HEK293 (cell line): ENCODE measurements around the gene RGS7.

ENCODE experiments used
- CTCF ChIA-PET: fragments of 350-600 bp; formaldehyde crosslinking; extraction: SDS; loops from one replicate; lab custom pipeline; 2021; ENCODE audit warnings: antibody characterized with exemption; lab: Yijun Ruan, JAX
- POLR2A ChIA-PET: fragments of 300-600 bp; formaldehyde crosslinking; extraction: SDS; loops from one replicate; lab custom pipeline; 2020; ENCODE audit warnings: antibody characterized with exemption, inconsistent platforms; lab: Yijun Ruan, JAX
- H3K27ac ChIP-seq: fragments of 200-500 bp; sonication (Bioruptor generic); 2 replicates; pipeline ENCODE4 v1.5.1; 2014; ENCODE audit warnings: low read depth, low read length, control low read depth, inconsistent platforms; ENCODE audit errors: extremely low read depth
- H3K36me3 ChIP-seq, 2 experiments: fragments of 200-500 bp in 1 of 2; sonication (Bioruptor generic) in 1 of 2; 1 replicate in 1 of 2; 2 replicates in 1 of 2; pipeline ENCODE4 v1.5.1; 2014 to 2017; ENCODE audit warnings: inconsistent platforms in 2 of 2, low read length in 2 of 2; ENCODE audit not compliant: control insufficient read depth in 2 of 2, insufficient read depth in 1 of 2
- H3K4me1 ChIP-seq: fragments of 200-500 bp; sonication (Bioruptor generic); 2 replicates; pipeline ENCODE4 v1.5.1; 2014; ENCODE audit warnings: mild to moderate bottlenecking, low read length, inconsistent platforms; ENCODE audit not compliant: control insufficient read depth, insufficient read depth
- H3K4me3 ChIP-seq: 2 replicates; pipeline ENCODE4 v1.5.1; 2011; ENCODE audit warnings: low read depth, mild to moderate bottlenecking, control low read depth, low read length, moderate library complexity
- H3K9me3 ChIP-seq: fragments of 200-500 bp; sonication (Bioruptor generic); 2 replicates; pipeline ENCODE4 v1.5.1; 2014; ENCODE audit warnings: low read depth, low read length, inconsistent platforms; ENCODE audit not compliant: control insufficient read depth, insufficient read depth
- HOXC10 ChIP-seq: sonication (generic); formaldehyde crosslinking; IDR thresholded peaks from 2 replicates; pipeline ENCODE4 v1.8.1; 2023; ENCODE audit warnings: mild to moderate bottlenecking, missing genetic modification reagents
- KLF10 ChIP-seq: fragments of 450-650 bp; IDR thresholded peaks from 2 replicates; pipeline ENCODE4 v1.5.1; 2018; ENCODE audit warnings: missing biosample characterization, mild to moderate bottlenecking, missing genetic modification characterization
- MEIS1 ChIP-seq: sonication (generic); formaldehyde crosslinking; IDR thresholded peaks from 2 replicates; pipeline ENCODE4 v1.8.1; 2022; ENCODE audit warnings: missing genetic modification reagents, mild to moderate bottlenecking, borderline replicate concordance
- PRDM1 ChIP-seq: fragments of 450-650 bp; formaldehyde crosslinking; IDR thresholded peaks from 2 replicates; pipeline ENCODE4; 2016; ENCODE audit warnings: missing biosample characterization, missing genetic modification characterization
- REPIN1 ChIP-seq: fragments of 450-650 bp; formaldehyde crosslinking; IDR thresholded peaks from 2 replicates; pipeline ENCODE4 v1.5.1; 2017; ENCODE audit warnings: missing biosample characterization, missing genetic modification characterization, low read depth
- ZFP3 ChIP-seq: fragments of 450-650 bp; formaldehyde crosslinking; IDR thresholded peaks from 2 replicates; pipeline ENCODE4 v1.5.1; 2016; ENCODE audit warnings: low read depth, missing biosample characterization, missing genetic modification characterization
- ZFP41 ChIP-seq: fragments of 450-650 bp; formaldehyde crosslinking; IDR thresholded peaks from 2 replicates; pipeline ENCODE4 v1.5.1; 2016; ENCODE audit warnings: missing biosample characterization, missing genetic modification characterization, borderline replicate concordance
- ZNF140 ChIP-seq: fragments of 450-650 bp; formaldehyde crosslinking; IDR thresholded peaks from 2 replicates; pipeline ENCODE4 v1.5.1; 2016; ENCODE audit warnings: missing biosample characterization, missing genetic modification characterization
- ZNF146 ChIP-seq: fragments of 450-650 bp; formaldehyde crosslinking; IDR thresholded peaks from 2 replicates; pipeline ENCODE4 v1.5.1; 2016; ENCODE audit warnings: missing biosample characterization, missing genetic modification characterization
- ZNF521 ChIP-seq: fragments of 450-650 bp; formaldehyde crosslinking; IDR thresholded peaks from 2 replicates; pipeline ENCODE4 v1.5.1; 2017; ENCODE audit warnings: missing biosample characterization, mild to moderate bottlenecking, missing genetic modification characterization
- ZNF555 ChIP-seq: fragments of 450-650 bp; formaldehyde crosslinking; conservative IDR thresholded peaks from 2 replicates; pipeline ENCODE4 v1.5.1; 2017; ENCODE audit warnings: missing biosample characterization, mild to moderate bottlenecking, missing genetic modification characterization, inconsistent platforms
- ZNF585B ChIP-seq: fragments of 450-650 bp; formaldehyde crosslinking; IDR thresholded peaks from 2 replicates; pipeline ENCODE4 v1.5.1; 2016; ENCODE audit warnings: missing biosample characterization, missing genetic modification characterization
- ZNF623 ChIP-seq: fragments of 450-650 bp; formaldehyde crosslinking; IDR thresholded peaks from 2 replicates; pipeline ENCODE4 v1.5.1; 2016; ENCODE audit warnings: missing biosample characterization, missing genetic modification characterization
- TF ChIP-seq, protein P1 (sequence below): fragments of 450-650 bp; formaldehyde crosslinking; IDR thresholded peaks from 2 replicates; pipeline ENCODE4 v1.5.1; 2016; ENCODE audit warnings: missing biosample characterization, missing genetic modification characterization
- TF ChIP-seq, protein P2 (sequence below): fragments of 450-650 bp; formaldehyde crosslinking; IDR thresholded peaks from 2 replicates; pipeline ENCODE4 v1.5.1; 2017; ENCODE audit warnings: missing biosample characterization, missing genetic modification characterization
- TF ChIP-seq, protein P3 (sequence below): fragments of 450-650 bp; formaldehyde crosslinking; IDR thresholded peaks from 2 replicates; pipeline ENCODE4 v1.5.1; 2016; ENCODE audit warnings: missing biosample characterization, missing genetic modification characterization
- TF ChIP-seq, protein P4 (sequence below): fragments of 450-650 bp; formaldehyde crosslinking; IDR thresholded peaks from 2 replicates; pipeline ENCODE4 v1.5.1; 2016; ENCODE audit warnings: missing biosample characterization, missing genetic modification characterization
- TF ChIP-seq, protein P5 (sequence below): fragments of 450-650 bp; formaldehyde crosslinking; IDR thresholded peaks from 2 replicates; pipeline ENCODE4 v1.5.1; 2016; ENCODE audit warnings: missing biosample characterization, missing genetic modification characterization

Gene RGS7

DNA sequence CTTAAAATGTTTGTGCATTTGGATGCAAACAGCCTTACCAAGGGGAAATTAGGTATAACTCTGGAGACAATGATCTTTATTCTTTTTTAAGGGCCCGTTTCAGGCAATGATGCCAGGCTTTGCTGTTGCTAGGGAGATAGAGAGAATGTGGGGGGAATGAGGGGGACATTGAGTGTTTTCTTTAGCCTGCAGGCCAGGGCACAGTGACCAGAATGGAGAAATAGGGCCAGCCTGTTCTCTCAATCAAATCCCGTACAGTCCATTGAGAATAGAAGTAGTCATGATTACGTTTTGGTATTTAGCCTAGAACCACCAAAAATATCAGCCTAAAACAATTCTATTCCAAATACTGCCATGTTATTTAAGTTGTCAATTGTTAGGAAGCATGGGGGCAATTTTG, 49.0 kb downstream of the RGS7 start:
- POLR2A ChIA-PET = no interaction called here
- H3K36me3 ChIP-seq = no peaks in the 10 kb centered on the region
- H3K4me3 ChIP-seq = no peak overlapping the region
- CTCF ChIA-PET = no interaction called here
- no peak overlapping the region for H3K27ac ChIP-seq
- H3K9me3 ChIP-seq = no peaks in the 10 kb centered on the region
- H3K4me1 ChIP-seq = no peaks in the 10 kb centered on the region
- TF ChIP-seq, protein P1, sequence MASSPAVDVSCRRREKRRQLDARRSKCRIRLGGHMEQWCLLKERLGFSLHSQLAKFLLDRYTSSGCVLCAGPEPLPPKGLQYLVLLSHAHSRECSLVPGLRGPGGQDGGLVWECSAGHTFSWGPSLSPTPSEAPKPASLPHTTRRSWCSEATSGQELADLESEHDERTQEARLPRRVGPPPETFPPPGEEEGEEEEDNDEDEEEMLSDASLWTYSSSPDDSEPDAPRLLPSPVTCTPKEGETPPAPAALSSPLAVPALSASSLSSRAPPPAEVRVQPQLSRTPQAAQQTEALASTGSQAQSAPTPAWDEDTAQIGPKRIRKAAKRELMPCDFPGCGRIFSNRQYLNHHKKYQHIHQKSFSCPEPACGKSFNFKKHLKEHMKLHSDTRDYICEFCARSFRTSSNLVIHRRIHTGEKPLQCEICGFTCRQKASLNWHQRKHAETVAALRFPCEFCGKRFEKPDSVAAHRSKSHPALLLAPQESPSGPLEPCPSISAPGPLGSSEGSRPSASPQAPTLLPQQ (tag by site-specific recombination) = no peak
- TF ChIP-seq, protein P2, sequence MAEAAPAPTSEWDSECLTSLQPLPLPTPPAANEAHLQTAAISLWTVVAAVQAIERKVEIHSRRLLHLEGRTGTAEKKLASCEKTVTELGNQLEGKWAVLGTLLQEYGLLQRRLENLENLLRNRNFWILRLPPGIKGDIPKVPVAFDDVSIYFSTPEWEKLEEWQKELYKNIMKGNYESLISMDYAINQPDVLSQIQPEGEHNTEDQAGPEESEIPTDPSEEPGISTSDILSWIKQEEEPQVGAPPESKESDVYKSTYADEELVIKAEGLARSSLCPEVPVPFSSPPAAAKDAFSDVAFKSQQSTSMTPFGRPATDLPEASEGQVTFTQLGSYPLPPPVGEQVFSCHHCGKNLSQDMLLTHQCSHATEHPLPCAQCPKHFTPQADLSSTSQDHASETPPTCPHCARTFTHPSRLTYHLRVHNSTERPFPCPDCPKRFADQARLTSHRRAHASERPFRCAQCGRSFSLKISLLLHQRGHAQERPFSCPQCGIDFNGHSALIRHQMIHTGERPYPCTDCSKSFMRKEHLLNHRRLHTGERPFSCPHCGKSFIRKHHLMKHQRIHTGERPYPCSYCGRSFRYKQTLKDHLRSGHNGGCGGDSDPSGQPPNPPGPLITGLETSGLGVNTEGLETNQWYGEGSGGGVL (tag by site-specific recombination) = no peak
- TF ChIP-seq MEIS1 (no peak), ZFP3 (no peak), KLF10 (tag by site-specific recombination) (no peak), ZNF521 (tag by site-specific recombination) (no peak), ZFP41 (tag by site-specific recombination) (no peak), ZNF555 (no peak), HOXC10 (CRISPR knock-in tag) (no peak), REPIN1 (tag by site-specific recombination) (no peak), ZNF146 (no peak), ZNF585B (no peak), ZNF140 (tag by site-specific recombination) (no peak), ZNF623 (no peak), PRDM1 (tag by site-specific recombination) (no peak)
- TF ChIP-seq, protein P3, sequence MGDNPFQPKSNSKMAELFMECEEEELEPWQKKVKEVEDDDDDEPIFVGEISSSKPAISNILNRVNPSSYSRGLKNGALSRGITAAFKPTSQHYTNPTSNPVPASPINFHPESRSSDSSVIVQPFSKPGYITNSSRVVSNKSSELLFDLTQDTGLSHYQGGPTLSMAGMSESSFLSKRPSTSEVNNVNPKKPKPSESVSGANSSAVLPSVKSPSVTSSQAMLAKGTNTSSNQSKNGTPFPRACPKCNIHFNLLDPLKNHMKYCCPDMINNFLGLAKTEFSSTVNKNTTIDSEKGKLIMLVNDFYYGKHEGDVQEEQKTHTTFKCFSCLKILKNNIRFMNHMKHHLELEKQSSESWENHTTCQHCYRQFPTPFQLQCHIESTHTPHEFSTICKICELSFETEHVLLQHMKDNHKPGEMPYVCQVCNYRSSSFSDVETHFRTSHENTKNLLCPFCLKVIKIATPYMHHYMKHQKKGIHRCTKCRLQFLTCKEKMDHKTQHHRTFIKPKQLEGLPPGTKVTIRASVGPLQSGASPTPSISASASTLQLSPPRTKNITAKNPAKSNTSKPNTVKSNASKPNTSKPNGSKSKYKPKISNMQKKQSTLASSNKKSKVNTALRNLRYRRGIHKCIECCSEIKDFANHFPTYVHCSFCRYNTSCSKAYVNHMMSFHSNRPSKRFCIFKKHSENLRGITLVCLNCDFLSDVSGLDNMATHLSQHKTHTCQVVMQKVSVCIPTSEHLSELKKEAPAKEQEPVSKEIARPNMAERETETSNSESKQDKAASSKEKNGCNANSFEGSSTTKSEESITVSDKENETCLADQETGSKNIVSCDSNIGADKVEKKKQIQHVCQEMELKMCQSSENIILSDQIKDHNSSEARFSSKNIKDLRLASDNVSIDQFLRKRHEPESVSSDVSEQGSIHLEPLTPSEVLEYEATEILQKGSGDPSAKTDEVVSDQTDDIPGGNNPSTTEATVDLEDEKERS (tag by site-specific recombination) = no peak
- TF ChIP-seq, protein P4, sequence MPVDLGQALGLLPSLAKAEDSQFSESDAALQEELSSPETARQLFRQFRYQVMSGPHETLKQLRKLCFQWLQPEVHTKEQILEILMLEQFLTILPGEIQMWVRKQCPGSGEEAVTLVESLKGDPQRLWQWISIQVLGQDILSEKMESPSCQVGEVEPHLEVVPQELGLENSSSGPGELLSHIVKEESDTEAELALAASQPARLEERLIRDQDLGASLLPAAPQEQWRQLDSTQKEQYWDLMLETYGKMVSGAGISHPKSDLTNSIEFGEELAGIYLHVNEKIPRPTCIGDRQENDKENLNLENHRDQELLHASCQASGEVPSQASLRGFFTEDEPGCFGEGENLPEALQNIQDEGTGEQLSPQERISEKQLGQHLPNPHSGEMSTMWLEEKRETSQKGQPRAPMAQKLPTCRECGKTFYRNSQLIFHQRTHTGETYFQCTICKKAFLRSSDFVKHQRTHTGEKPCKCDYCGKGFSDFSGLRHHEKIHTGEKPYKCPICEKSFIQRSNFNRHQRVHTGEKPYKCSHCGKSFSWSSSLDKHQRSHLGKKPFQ = no peak
- TF ChIP-seq, protein P5, sequence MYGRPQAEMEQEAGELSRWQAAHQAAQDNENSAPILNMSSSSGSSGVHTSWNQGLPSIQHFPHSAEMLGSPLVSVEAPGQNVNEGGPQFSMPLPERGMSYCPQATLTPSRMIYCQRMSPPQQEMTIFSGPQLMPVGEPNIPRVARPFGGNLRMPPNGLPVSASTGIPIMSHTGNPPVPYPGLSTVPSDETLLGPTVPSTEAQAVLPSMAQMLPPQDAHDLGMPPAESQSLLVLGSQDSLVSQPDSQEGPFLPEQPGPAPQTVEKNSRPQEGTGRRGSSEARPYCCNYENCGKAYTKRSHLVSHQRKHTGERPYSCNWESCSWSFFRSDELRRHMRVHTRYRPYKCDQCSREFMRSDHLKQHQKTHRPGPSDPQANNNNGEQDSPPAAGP (tag by site-specific recombination) = no peak
